ENCODE results near the gene POU2AF1. TPM values are rescaled to one million over a fixed set of nuclear protein-coding genes. Genes with fewer than 3 reads are reported as not detected.
A peak's percentile ranks its signal among the peaks of the same experiment; 100 is the strongest.

The POU2AF1 gene
- total RNA-seq, 1 experiment from 2014 or later: not detected

- CTCF ChIA-PET: interaction anchor here (0.5 to 1.8 kb wide), 6 partner anchors 9 to 449 kb away, joined by 3 to 8 read pairs (median 4); no protein-coding TSS in a partner anchor
- Mint-ChIP-seq H3K9me3 (ENCODE audit: low read depth, unreplicated experiment) (no peaks in the 10 kb centered on the region), H3K27me3 (ENCODE audit: unreplicated experiment) (peaks cover 13% of the 10 kb centered on the region), H3K4me3 (ENCODE audit: low read depth, unreplicated experiment) (no peak overlapping the region), H3K4me1 (ENCODE audit: low read depth, unreplicated experiment) (peaks cover 26% of the 10 kb centered on the region), H3K36me3 (ENCODE audit: insufficient read depth, unreplicated experiment) (no peaks in the 10 kb centered on the region), H3K27ac (ENCODE audit: unreplicated experiment) (no peak overlapping the region)
- DNase-seq: no peak
- intact Hi-C loops (cut with micrococcal nuclease; ENCODE audit: unreplicated experiment): loop anchor here (1.0 to 5.0 kb wide), 2 partner anchors 121 to 140 kb away; no protein-coding TSS in a partner anchor
- peak; percentile 7 for TF ChIP-seq CTCF (IDR thresholded peaks at IDR 0.05; ENCODE audit: unreplicated experiment)
- BruUV-seq (replicated peaks): no TSS peak
These were observed 44.2 kb upstream of the POU2AF1 start for GRCh38 chr11:111423250-111423615.

- CTCF ChIA-PET: interaction anchor here (0.5 to 1.8 kb wide), 6 partner anchors 10 to 449 kb away, joined by 3 to 8 read pairs (median 4); no protein-coding TSS in a partner anchor
- peak; percentile 75 for TF ChIP-seq CTCF (IDR thresholded peaks at IDR 0.05; ENCODE audit: unreplicated experiment)
- Mint-ChIP-seq H3K9me3 (ENCODE audit: low read depth, unreplicated experiment) (no peaks in the 10 kb centered on the region), H3K27me3 (ENCODE audit: unreplicated experiment) (peaks cover 13% of the 10 kb centered on the region), H3K27ac (ENCODE audit: unreplicated experiment) (no peak overlapping the region), H3K4me3 (ENCODE audit: low read depth, unreplicated experiment) (no peak overlapping the region), H3K36me3 (ENCODE audit: insufficient read depth, unreplicated experiment) (no peaks in the 10 kb centered on the region), H3K4me1 (ENCODE audit: low read depth, unreplicated experiment) (peaks cover 23% of the 10 kb centered on the region)
- BruUV-seq (replicated peaks): no TSS peak
- DNase-seq: peak; percentile 72
- intact Hi-C loops (cut with micrococcal nuclease; ENCODE audit: unreplicated experiment): loop anchor here (1.0 to 5.0 kb wide), 2 partner anchors 120 to 139 kb away; no protein-coding TSS in a partner anchor
These were observed 43.6 kb upstream of the POU2AF1 start for GRCh38 chr11:111422494-111423249.

GRCh38 chr11:111421251-111421650 is 42.2 kb upstream of the POU2AF1 start:
- peaks cover 10% of the 10 kb centered on the region for H3K27me3 Mint-ChIP-seq (ENCODE audit: unreplicated experiment)
- no TSS peak for BruUV-seq (replicated peaks)

More at GRCh38 chr11:111421251-111421650, 42.2 kb upstream of the POU2AF1 start:
- no peak for DNase-seq
- Mint-ChIP-seq H3K4me3 (ENCODE audit: low read depth, unreplicated experiment) (no peak overlapping the region), H3K27ac (ENCODE audit: unreplicated experiment) (no peak overlapping the region), H3K9me3 (ENCODE audit: low read depth, unreplicated experiment) (no peaks in the 10 kb centered on the region), H3K36me3 (ENCODE audit: insufficient read depth, unreplicated experiment) (no peaks in the 10 kb centered on the region), H3K4me1 (ENCODE audit: low read depth, unreplicated experiment) (peaks cover 15% of the 10 kb centered on the region)
- intact Hi-C loops (cut with micrococcal nuclease; ENCODE audit: unreplicated experiment): loop anchor here (5.0 kb wide), 1 partner anchor 119 kb away; no protein-coding TSS in a partner anchor
- no peak for TF ChIP-seq CTCF (IDR thresholded peaks at IDR 0.05; ENCODE audit: unreplicated experiment)
- CTCF ChIA-PET: interaction anchor here (1.4 kb wide), 1 partner anchor 118 kb away, joined by 6 read pairs; no protein-coding TSS in a partner anchor
